ENCODE data around the gene BICDL1. TPM values are rescaled to one million over a fixed set of nuclear protein-coding genes. Genes with fewer than 3 reads are reported as not detected.

Gene BICDL1
- total RNA-seq, 3 donors from 2014 or later: 6.7 to 10.6 (median 6.8) TPM

Other genes starting within 250 kb of the BICDL1 start
- gene CIT, start 111.9 kb upstream of the BICDL1 start, total RNA-seq: 10 to 100 TPM in 2 of 3 donors, 1 to 10 TPM in 1; 7.5 to 20.5 (median 11.2) TPM
- gene RAB35, start 127.5 kb downstream of the BICDL1 start, total RNA-seq: 10 to 100 TPM; 50.1 to 56.5 (median 51.3) TPM
- gene GCN1, start 205.5 kb downstream of the BICDL1 start, total RNA-seq: 100 to 1,000 TPM in 1 of 3 donors, 10 to 100 TPM in 2; 74.6 to 108 (median 76.7) TPM
- 1,000 to 10,000 TPM; 1,175 to 1,810 (median 1,602) TPM for gene RPLP0, start 211.9 kb downstream of the BICDL1 start, total RNA-seq

Measured in mucosa of descending colon (tissue), 3 donors.